ENCODE results near the gene ZNF628. TPM values are rescaled to one million over a fixed set of nuclear protein-coding genes. Genes with fewer than 3 reads are reported as not detected.

ZNF628 gene
- total and polyA plus RNA-seq, 2 of the 4 experiments (the other 2 are of a cell fraction) = 0.18 to 1.9 TPM

GRCh38 chr19:55493645-55494171 is 17.3 kb downstream of the ZNF628 start:
- peak overlapping the region; percentile 65 for H3K27ac ChIP-seq (ENCODE audit: insufficient read depth, low read length)
- peak overlapping the region; percentile 93 for H2AFZ ChIP-seq (replicated peaks; ENCODE audit: low read length, poor library complexity)
- H2AK5ac ChIP-seq (ENCODE audit: low read depth, low read length) = peak overlapping the region; percentile 70; the same call in 1 of the 2 replicates
- H3K56ac ChIP-seq (ENCODE audit: extremely low read depth, insufficient read depth, low read length) = no peak overlapping the region
- DNase-seq (no peak), ATAC-seq (ENCODE audit: low read depth) (peak; percentile 5; the same call in 1 of the 2 replicates)
- peaks cover 20% of the 10 kb centered on the region for H3K4me1 ChIP-seq (ENCODE audit: control insufficient read depth, insufficient read depth, low read length)
- TF ChIP-seq NFE2L2 (IDR thresholded peaks at IDR 0.05; ENCODE audit: low read depth, low read length) (no peak), MAZ (IDR thresholded peaks at IDR 0.05; ENCODE audit: borderline replicate concordance, low read depth, low read length) (no peak; the same call in 1 of the 2 replicates), ELK1 (IDR thresholded peaks at IDR 0.05; ENCODE audit: borderline replicate concordance, low read depth, low read length) (no peak), USF2 (IDR thresholded peaks at IDR 0.05; ENCODE audit: low read depth, low read length) (no peak), RCOR1 (IDR thresholded peaks at IDR 0.05; ENCODE audit: insufficient replicate concordance, low read length) (no peak), CEBPB (IDR thresholded peaks at IDR 0.05; ENCODE audit: low read depth, low read length) (no peak)
- H3K4me3 ChIP-seq (ENCODE audit: insufficient read depth, low read depth, low read length) = peak overlapping the region; percentile 18; the same call in 1 of the 2 replicates
- CTCF ChIA-PET = interaction anchor here (3.1 kb wide), 1 partner anchor 10 kb away, joined by 16 read pairs; no protein-coding TSS in a partner anchor
- H3K9me3 ChIP-seq (ENCODE audit: control insufficient read depth, insufficient read depth, low read length) = no peaks in the 10 kb centered on the region
- peaks cover 0 to 17% of the 10 kb centered on the region in 2 experiments for H3K79me1 ChIP-seq (ENCODE audit: low read depth in 1 of 2, low read length in 2 of 2)
- no TSS peak for BruUV-seq (replicated peaks)
- in situ Hi-C loops (cut with MboI; ENCODE audit: low sequenced_read_pairs) = loop anchor here (25.0 kb wide), 1 partner anchor 1031 kb away; the partner anchor contains the start of genes CDC42EP5 and LENG9
- dilution Hi-C loops (cut with HindIII; ENCODE audit: low sequenced_read_pairs, unreplicated experiment) = no loop called here
- H2AK9ac ChIP-seq (replicated peaks; ENCODE audit: low read depth, low read length, poor library complexity) = peak overlapping the region; percentile 94
- H2BK5ac ChIP-seq (ENCODE audit: low read depth, low read length, poor library complexity, severe bottlenecking) = peak overlapping the region; percentile 94
- H2BK120ac ChIP-seq (ENCODE audit: low read depth, low read length) = peak overlapping the region; percentile 79
- no peak overlapping the region for H2BK15ac ChIP-seq (ENCODE audit: low read depth, low read length)
- H4K5ac ChIP-seq (ENCODE audit: low read depth, low read length) = peak overlapping the region; percentile 83
- intact Hi-C loops (cut with micrococcal nuclease) = no loop called here
- H4K20me1 ChIP-seq (ENCODE audit: insufficient read depth, low read length) = no peaks in the 10 kb centered on the region
- H2BK20ac ChIP-seq (ENCODE audit: low read depth, low read length) = no peak overlapping the region; the same call in 1 of the 2 replicates
- H3K9me1 ChIP-seq (ENCODE audit: insufficient read depth, low read length) = peaks cover 3% of the 10 kb centered on the region
- peak overlapping the region; percentile 15 to 82; a peak in 3 of 4 replicates for H4K8ac ChIP-seq (ENCODE audit: low read depth in 2 of 2, low read length in 2 of 2)
- peak overlapping the region; percentile 67; the same call in 1 of the 2 replicates for H3K9ac ChIP-seq (ENCODE audit: low read depth, low read length)
- peak overlapping the region; percentile 87 for H3K14ac ChIP-seq (replicated peaks; ENCODE audit: low read depth, low read length)
- H3K4me2 ChIP-seq (ENCODE audit: low read depth, low read length) = peak overlapping the region; percentile 63; the same call in 1 of the 2 replicates
- peak overlapping the region; percentile 88 for H4K91ac ChIP-seq (ENCODE audit: insufficient read depth, low read depth, low read length)
- H3K27me3 ChIP-seq (ENCODE audit: control insufficient read depth, insufficient read depth, low read length) = no peaks in the 10 kb centered on the region
- POLR2A ChIA-PET (ENCODE audit: unreplicated experiment) = interaction anchor here (0.8 kb wide), 1 partner anchor 10 kb away, joined by 3 read pairs; no protein-coding TSS in a partner anchor
- peak overlapping the region; percentile 53; the same call in 1 of the 2 replicates for H3K23ac ChIP-seq (ENCODE audit: low read depth, low read length)
- H3K18ac ChIP-seq (ENCODE audit: low read depth, low read length) = peak overlapping the region; percentile 64; the same call in 1 of the 2 replicates
- WGBS, 2 experiments (ENCODE audit: extremely low coverage in 2 of 2, insufficient read length in 1 of 2) = no CpG with 5 or more reads among the region's 38 CpGs
- 0 out of 2 replicates have a peak, but pooled peaks cover 3% of the 10 kb centered on the region for H3K36me3 ChIP-seq (ENCODE audit: control insufficient read depth, insufficient read depth, low read length)
- H3K4ac ChIP-seq (ENCODE audit: low read depth, low read length) = peak overlapping the region; percentile 84
